Liver (tissue), 9 donors: Measurements from ENCODE around the gene KLF13. TPM values are rescaled to one million over a fixed set of nuclear protein-coding genes. Genes with fewer than 3 reads are reported as not detected.
A peak's percentile ranks its signal among the peaks of the same experiment; 100 is the strongest.

Experiments used
- DNase-seq: peaks from one replicate; pipeline ENCODE4 v3.0.0-alpha.2; 2017; ENCODE audit warnings: low spot score
- H3K27ac ChIP-seq, 2 donors: one replicate each; pipeline ENCODE4 v1.7.0; 2013; ENCODE audit warnings: inconsistent platforms in 2 of 2, low read length in 2 of 2, control low read depth in 1 of 2, low read depth in 1 of 2, mild to moderate bottlenecking in 1 of 2
- H3K27me3 ChIP-seq, 4 donors: one replicate each; pipeline versions ENCODE4 v1.6.1 to v1.7.0; 2013; ENCODE audit warnings: low read length in 3 of 4, inconsistent platforms in 1 of 4, mild to moderate bottlenecking in 1 of 4, moderate library complexity in 1 of 4; ENCODE audit not compliant: control insufficient read depth in 4 of 4, insufficient read depth in 4 of 4
- H3K36me3 ChIP-seq, 4 donors: one replicate each; pipeline versions ENCODE4 v1.6.1 to v1.7.0; 2013; ENCODE audit warnings: low read length in 3 of 4, mild to moderate bottlenecking in 3 of 4, low read depth in 1 of 4, moderate library complexity in 1 of 4; ENCODE audit not compliant: control insufficient read depth in 4 of 4, insufficient read depth in 3 of 4
- H3K4me1 ChIP-seq, 4 donors: one replicate each; pipeline versions ENCODE4 v1.6.1 to v1.7.0; 2013; ENCODE audit warnings: low read length in 3 of 4, mild to moderate bottlenecking in 3 of 4, moderate library complexity in 1 of 4; ENCODE audit not compliant: control insufficient read depth in 4 of 4, insufficient read depth in 4 of 4
- H3K4me3 ChIP-seq, 3 donors: one replicate each; pipeline versions ENCODE4 v1.6.1 to v1.7.0; 2013; ENCODE audit warnings: low read length in 3 of 3, control low read depth in 1 of 3, low read depth in 1 of 3, mild to moderate bottlenecking in 1 of 3
- H3K9ac ChIP-seq, 2 donors: one replicate each; pipeline ENCODE4 v1.7.0; 2013; ENCODE audit warnings: low read length in 2 of 2, mild to moderate bottlenecking in 2 of 2, moderate library complexity in 2 of 2, control low read depth in 1 of 2, low read depth in 1 of 2
- H3K9me3 ChIP-seq, 4 donors: one replicate each; pipeline versions ENCODE4 v1.6.1 to v1.7.0; 2013; ENCODE audit warnings: low read length in 3 of 4; ENCODE audit not compliant: control insufficient read depth in 4 of 4
- CTCF ChIP-seq: fragments of 150-350 bp; IDR thresholded peaks from 2 replicates; pipeline ENCODE4 v1.5.1; 2017; ENCODE audit warnings: improper control_type of control experiment, low read depth, low read length; ENCODE audit not compliant: missing input control
- EGR1 ChIP-seq, 2 donors: IDR thresholded peaks; 2 replicates each; pipeline ENCODE4 v1.6.1; 2016 to 2018; ENCODE audit warnings: antibody characterized with exemption in 2 of 2, low read depth in 2 of 2
- FOXA1 ChIP-seq: IDR thresholded peaks from 2 replicates; pipeline ENCODE4 v1.6.1; 2016; ENCODE audit warnings: antibody characterized with exemption
- FOXA2 ChIP-seq: IDR thresholded peaks from 2 replicates; pipeline ENCODE4 v1.6.1; 2016; ENCODE audit warnings: antibody characterized with exemption
- GABPA ChIP-seq, 2 donors: IDR thresholded peaks in 1 of 2; conservative IDR thresholded peaks in 1 of 2; 2 replicates each; pipeline ENCODE4 v1.6.1; 2016; ENCODE audit warnings: antibody characterized with exemption in 2 of 2, mild to moderate bottlenecking in 1 of 2, moderate library complexity in 1 of 2
- HNF4A ChIP-seq, 2 donors: conservative IDR thresholded peaks; 2 replicates each; pipeline ENCODE4 v1.6.1; 2016; ENCODE audit warnings: antibody characterized with exemption in 2 of 2, mild to moderate bottlenecking in 2 of 2
- HNF4G ChIP-seq: IDR thresholded peaks from 2 replicates; pipeline ENCODE4 v1.6.1; 2016; ENCODE audit warnings: antibody characterized with exemption
- JUND ChIP-seq, 2 donors: IDR thresholded peaks; 2 replicates each; pipeline ENCODE4 v1.6.1; 2016; ENCODE audit warnings: antibody characterized with exemption in 2 of 2
- NR2F2 ChIP-seq: IDR thresholded peaks from 2 replicates; pipeline ENCODE4 v1.6.1; 2016; ENCODE audit warnings: antibody characterized with exemption
- RAD21 ChIP-seq, 2 donors: IDR thresholded peaks; 2 replicates each; pipeline ENCODE4 v1.6.1; 2016; ENCODE audit warnings: antibody characterized with exemption in 2 of 2, mild to moderate bottlenecking in 2 of 2
- SP1 ChIP-seq: IDR thresholded peaks from 2 replicates; pipeline ENCODE4 v1.6.1; 2018; ENCODE audit warnings: antibody characterized with exemption, mild to moderate bottlenecking
- TAF1 ChIP-seq: conservative IDR thresholded peaks from 2 replicates; pipeline ENCODE4 v1.6.1; 2016; ENCODE audit warnings: antibody characterized with exemption, mild to moderate bottlenecking
- YY1 ChIP-seq: IDR thresholded peaks from 2 replicates; pipeline ENCODE4 v1.6.1; 2016; ENCODE audit warnings: antibody characterized with exemption, mild to moderate bottlenecking
- WGBS: extraction: QIAGEN DNeasy Blood & Tissue Kit; methylation state at CpG from one replicate; pipeline ENCODE4 v1.1.7; 2013; 5-methylcytosine and 5-hydroxymethylcytosine counted together
- polyA plus RNA-seq, 2 donors: library from polyadenylated mRNA; stranded (reverse) in 1 of 2; unstranded in 1 of 2; fragments of 200-250 nt in 1 of 2; fragments of >200 nt in 1 of 2; fragmentation: Nextera tagmentation in 1 of 2; extraction: Ambion mirVana in 1 of 2; gene quantifications; one replicate each; pipeline versions ENCODE4 v1.2.1 to v1.2.3, GENCODE V29; 2013 to 2015
- total RNA-seq, 2 donors: library from RNA; depleted of rRNA; stranded (reverse); fragments of >200 nt; gene quantifications; one replicate each; pipeline ENCODE4 v1.2.3, GENCODE V29; 2014
- TF ChIP-seq, protein P1 (sequence below): IDR thresholded peaks from 2 replicates; pipeline ENCODE4 v1.6.1; 2016; ENCODE audit warnings: antibody characterized with exemption
- TF ChIP-seq, protein P2 (sequence below): IDR thresholded peaks from 2 replicates; pipeline ENCODE4 v1.6.1; 2016; ENCODE audit warnings: antibody characterized with exemption, mild to moderate bottlenecking
- donor health status: healthy.
- donor health status: healthy.
- donor health status: healthy.
- donor health status: healthy.
- donor health status: healthy.

Gene KLF13
- total and polyA plus RNA-seq, 4 donors, result 17.4 to 77.1 (median 57.5) TPM

DNA sequence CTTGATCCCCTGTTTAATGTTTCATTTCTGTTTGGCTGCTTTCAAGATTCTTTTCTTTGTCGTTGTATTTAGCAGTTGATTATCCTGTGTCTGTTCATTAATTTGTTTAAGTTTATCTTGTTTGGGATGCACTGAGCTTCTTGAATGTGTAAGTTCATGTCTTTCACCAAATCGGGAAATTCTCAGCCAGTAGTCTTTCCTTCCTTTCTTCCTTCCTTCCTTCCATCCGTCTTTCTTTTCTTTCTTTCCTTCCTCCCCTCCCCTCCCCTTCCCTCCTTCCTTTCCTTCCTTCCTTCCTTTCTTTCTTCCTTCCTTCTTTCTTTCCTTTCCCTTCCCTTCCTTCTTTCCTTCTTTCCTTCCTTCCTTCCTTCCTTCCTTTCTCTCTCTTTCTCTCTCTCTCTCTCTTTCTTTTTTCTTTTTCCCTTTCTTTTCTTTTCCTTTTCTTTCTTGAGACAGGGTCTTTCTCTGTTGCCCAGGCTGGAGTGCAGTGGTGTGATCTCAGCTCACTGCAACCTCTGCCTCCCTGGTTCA, 35.5 kb upstream of the KLF13 start:
- Histone ChIP-seq H3K27me3 (no peaks in the 10 kb centered on the region), H3K9ac (no peak overlapping the region), H3K9me3 (peaks cover 0 to 6% (median 0%) of the 10 kb centered on the region in 4 donors), H3K27ac (no peak overlapping the region), H3K4me1 (peaks cover 5 to 16% (median 10%) of the 10 kb centered on the region in 4 donors), H3K4me3 (no peak overlapping the region), H3K36me3 (no peaks in the 10 kb centered on the region)
- DNase-seq, result no peak
- TF ChIP-seq, protein P1, sequence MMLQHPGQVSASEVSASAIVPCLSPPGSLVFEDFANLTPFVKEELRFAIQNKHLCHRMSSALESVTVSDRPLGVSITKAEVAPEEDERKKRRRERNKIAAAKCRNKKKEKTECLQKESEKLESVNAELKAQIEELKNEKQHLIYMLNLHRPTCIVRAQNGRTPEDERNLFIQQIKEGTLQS, result no peak
- TF ChIP-seq EGR1 (IDR thresholded peaks at IDR 0.05; ENCODE audit: low read depth in 2 of 2), result no peak
- no peak for TF ChIP-seq HNF4G
- TF ChIP-seq FOXA1, result no peak
- no peak for TF ChIP-seq NR2F2
- TF ChIP-seq, protein P2, sequence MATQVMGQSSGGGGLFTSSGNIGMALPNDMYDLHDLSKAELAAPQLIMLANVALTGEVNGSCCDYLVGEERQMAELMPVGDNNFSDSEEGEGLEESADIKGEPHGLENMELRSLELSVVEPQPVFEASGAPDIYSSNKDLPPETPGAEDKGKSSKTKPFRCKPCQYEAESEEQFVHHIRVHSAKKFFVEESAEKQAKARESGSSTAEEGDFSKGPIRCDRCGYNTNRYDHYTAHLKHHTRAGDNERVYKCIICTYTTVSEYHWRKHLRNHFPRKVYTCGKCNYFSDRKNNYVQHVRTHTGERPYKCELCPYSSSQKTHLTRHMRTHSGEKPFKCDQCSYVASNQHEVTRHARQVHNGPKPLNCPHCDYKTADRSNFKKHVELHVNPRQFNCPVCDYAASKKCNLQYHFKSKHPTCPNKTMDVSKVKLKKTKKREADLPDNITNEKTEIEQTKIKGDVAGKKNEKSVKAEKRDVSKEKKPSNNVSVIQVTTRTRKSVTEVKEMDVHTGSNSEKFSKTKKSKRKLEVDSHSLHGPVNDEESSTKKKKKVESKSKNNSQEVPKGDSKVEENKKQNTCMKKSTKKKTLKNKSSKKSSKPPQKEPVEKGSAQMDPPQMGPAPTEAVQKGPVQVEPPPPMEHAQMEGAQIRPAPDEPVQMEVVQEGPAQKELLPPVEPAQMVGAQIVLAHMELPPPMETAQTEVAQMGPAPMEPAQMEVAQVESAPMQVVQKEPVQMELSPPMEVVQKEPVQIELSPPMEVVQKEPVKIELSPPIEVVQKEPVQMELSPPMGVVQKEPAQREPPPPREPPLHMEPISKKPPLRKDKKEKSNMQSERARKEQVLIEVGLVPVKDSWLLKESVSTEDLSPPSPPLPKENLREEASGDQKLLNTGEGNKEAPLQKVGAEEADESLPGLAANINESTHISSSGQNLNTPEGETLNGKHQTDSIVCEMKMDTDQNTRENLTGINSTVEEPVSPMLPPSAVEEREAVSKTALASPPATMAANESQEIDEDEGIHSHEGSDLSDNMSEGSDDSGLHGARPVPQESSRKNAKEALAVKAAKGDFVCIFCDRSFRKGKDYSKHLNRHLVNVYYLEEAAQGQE, result no peak
- TF ChIP-seq JUND (IDR thresholded peaks at IDR 0.05), result no peak
- no peak for TF ChIP-seq GABPA (IDR thresholded peaks at IDR 0.05 in 1 of 2, conservative IDR thresholded peaks at IDR 0.05 in 1 of 2)
- TF ChIP-seq TAF1, result no peak
- no peak for TF ChIP-seq SP1
- WGBS, result 82% methylated on average over 3 of the region's 3 CpGs

- no peak for DNase-seq
- Histone ChIP-seq H3K4me1 (peaks cover 9 to 26% (median 23%) of the 10 kb centered on the region in 4 donors), H3K27ac (no peak overlapping the region), H3K9ac (no peak overlapping the region), H3K4me3 (no peak overlapping the region), H3K9me3 (peaks cover 0 to 6% (median 0%) of the 10 kb centered on the region in 4 donors), H3K27me3 (no peaks in the 10 kb centered on the region), H3K36me3 (no peaks in the 10 kb centered on the region)
- WGBS, result 91% methylated on average over 3 of the region's 3 CpGs
- TF ChIP-seq HNF4G (no peak), RAD21 (IDR thresholded peaks at IDR 0.05) (peak in 1 of 2 donors; percentile 14)
Observed at GRCh38 chr15:31292391-31293015, 34.1 kb upstream of the KLF13 start.

DNA sequence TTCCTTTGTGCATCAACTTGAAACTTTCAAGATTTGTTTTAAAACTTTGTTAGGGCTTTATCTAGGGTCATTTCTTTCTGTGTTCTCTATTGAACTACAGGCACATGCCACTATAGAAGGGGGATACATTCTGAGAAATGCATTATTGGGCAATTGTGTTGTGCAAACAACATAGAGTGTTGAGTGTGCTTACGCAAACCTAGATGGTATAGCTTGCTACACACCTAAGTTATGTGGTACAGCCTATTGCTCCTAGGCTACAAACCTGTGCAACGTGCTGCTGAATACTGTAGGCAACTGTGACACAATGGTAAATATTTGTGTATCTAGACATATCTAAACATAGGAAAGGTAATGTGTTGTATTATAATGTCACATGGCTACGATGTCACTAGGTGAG, 33.0 kb upstream of the KLF13 start:
- no peak for DNase-seq
- Histone ChIP-seq H3K9ac (no peak overlapping the region), H3K4me1 (peaks cover 12 to 36% (median 30%) of the 10 kb centered on the region in 4 donors), H3K27me3 (no peaks in the 10 kb centered on the region), H3K4me3 (no peak overlapping the region), H3K27ac (no peak overlapping the region), H3K36me3 (no peaks in the 10 kb centered on the region), H3K9me3 (no peaks in the 10 kb centered on the region)
- TF ChIP-seq HNF4G (no peak), JUND (IDR thresholded peaks at IDR 0.05) (no peak), YY1 (no peak), FOXA2 (no peak), NR2F2 (no peak), HNF4A (conservative IDR thresholded peaks at IDR 0.05) (no peak), CTCF (no peak), SP1 (no peak), EGR1 (IDR thresholded peaks at IDR 0.05; ENCODE audit: low read depth in 2 of 2) (no peak), FOXA1 (no peak), TAF1 (no peak)
- TF ChIP-seq, protein P1, result no peak
- 67% methylated on average over 3 of the region's 3 CpGs for WGBS
